KOPT-K1 (cell line): Measurements from ENCODE around the gene CCNL1.

Source experiments
- H3K27ac ChIP-seq: fragments of 200-600 bp; sonication (generic); 2 replicates; pipeline ENCODE4 v1.5.1; 2016; ENCODE audit warnings: antibody characterized with exemption, mild to moderate bottlenecking, low read depth, low read length; ENCODE audit not compliant: poor library complexity, severe bottlenecking
- H3K36me3 ChIP-seq: fragments of 200-600 bp; sonication (generic); 2 replicates; pipeline ENCODE4 v1.5.1; 2017; ENCODE audit warnings: antibody characterized with exemption, mild to moderate bottlenecking, low read length, moderate library complexity; ENCODE audit not compliant: insufficient read depth
- H3K9me3 ChIP-seq: fragments of 200-600 bp; sonication (generic); 2 replicates; pipeline ENCODE4 v1.5.1; 2017; ENCODE audit warnings: antibody characterized with exemption, low read length, mild to moderate bottlenecking; ENCODE audit not compliant: insufficient read depth, poor library complexity, severe bottlenecking

Gene CCNL1

DNA sequence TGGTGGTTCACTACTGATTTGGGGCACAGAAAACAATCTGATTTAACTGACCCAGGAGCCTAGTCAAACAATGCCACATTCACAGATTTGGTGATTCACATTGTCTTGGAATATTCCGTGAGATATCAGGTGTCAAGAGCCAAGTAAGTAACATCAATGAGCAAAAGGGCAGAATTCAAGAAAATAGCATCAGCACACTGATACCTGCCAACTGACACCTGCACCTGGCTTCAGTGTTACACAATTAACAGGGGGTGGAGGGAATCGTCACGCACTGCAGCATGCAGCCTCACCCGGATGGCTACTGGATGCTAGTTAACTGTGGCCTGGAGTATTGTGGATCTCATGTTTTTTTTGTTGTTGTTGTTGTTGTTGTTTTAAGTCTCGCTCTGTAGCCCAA, 17.6 kb downstream of the CCNL1 start:
- Histone ChIP-seq H3K9me3 (no peaks in the 10 kb centered on the region), H3K27ac (no peak overlapping the region), H3K36me3 (peaks cover 57% of the 10 kb centered on the region)

- H3K9me3 ChIP-seq, result no peaks in the 10 kb centered on the region
- peaks cover 34% of the 10 kb centered on the region for H3K36me3 ChIP-seq
- H3K27ac ChIP-seq, result no peak overlapping the region
These were observed 19.9 kb downstream of the CCNL1 start for GRCh38 chr3:157139938-157140534.

GRCh38 chr3:157136647-157137387, 23.1 kb downstream of the CCNL1 start:
- no peaks in the 10 kb centered on the region for H3K9me3 ChIP-seq
- 0 out of 2 replicates have a peak, but pooled peaks cover 6% of the 10 kb centered on the region for H3K36me3 ChIP-seq
- H3K27ac ChIP-seq, result peak overlapping the region; percentile 83

- H3K27ac ChIP-seq, result peak overlapping the region; percentile 83
- no peaks in the 10 kb centered on the region for H3K36me3 ChIP-seq
- no peaks in the 10 kb centered on the region for H3K9me3 ChIP-seq
These were observed 24.1 kb downstream of the CCNL1 start for GRCh38 chr3:157135671-157136396.

- no peaks in the 10 kb centered on the region for H3K36me3 ChIP-seq
- H3K9me3 ChIP-seq, result no peaks in the 10 kb centered on the region
- H3K27ac ChIP-seq, result peak overlapping the region; percentile 83
These were observed 25.2 kb downstream of the CCNL1 start for GRCh38 chr3:157134620-157135191.

GRCh38 chr3:157133434-157134320, 26.3 kb downstream of the CCNL1 start:
- Histone ChIP-seq H3K9me3 (no peaks in the 10 kb centered on the region), H3K27ac (peak overlapping the region; percentile 83), H3K36me3 (no peaks in the 10 kb centered on the region)

GRCh38 chr3:157132936-157133335, 27.0 kb downstream of the CCNL1 start:
- H3K36me3 ChIP-seq, result no peaks in the 10 kb centered on the region
- H3K9me3 ChIP-seq, result no peaks in the 10 kb centered on the region
- peak overlapping the region; percentile 83 for H3K27ac ChIP-seq

GRCh38 chr3:157132341-157132740, 27.6 kb downstream of the CCNL1 start:
- peak overlapping the region; percentile 3 for H3K27ac ChIP-seq
- no peaks in the 10 kb centered on the region for H3K36me3 ChIP-seq
- no peaks in the 10 kb centered on the region for H3K9me3 ChIP-seq

DNA sequence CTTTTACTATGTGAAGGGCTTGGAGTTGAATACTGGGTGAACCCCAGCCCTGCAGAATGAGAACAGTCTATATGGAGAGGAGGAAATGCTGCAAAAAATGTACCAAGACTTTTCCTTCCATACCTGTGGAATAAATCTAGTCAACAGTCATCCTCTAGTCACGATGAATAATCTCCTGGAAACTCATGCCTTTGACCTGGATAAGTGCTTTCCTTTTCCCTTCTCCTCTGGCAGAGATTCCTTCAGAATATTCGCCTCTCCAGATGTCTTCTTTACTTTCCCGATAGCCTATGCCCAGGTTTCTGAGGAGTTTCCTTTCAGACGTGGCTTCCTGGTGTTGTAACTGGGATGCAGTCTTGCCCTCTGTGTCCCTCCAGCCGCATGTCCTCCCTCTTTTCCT, 28.1 kb downstream of the CCNL1 start:
- Histone ChIP-seq H3K27ac (peak overlapping the region; percentile 3), H3K36me3 (no peaks in the 10 kb centered on the region), H3K9me3 (no peaks in the 10 kb centered on the region)

DNA sequence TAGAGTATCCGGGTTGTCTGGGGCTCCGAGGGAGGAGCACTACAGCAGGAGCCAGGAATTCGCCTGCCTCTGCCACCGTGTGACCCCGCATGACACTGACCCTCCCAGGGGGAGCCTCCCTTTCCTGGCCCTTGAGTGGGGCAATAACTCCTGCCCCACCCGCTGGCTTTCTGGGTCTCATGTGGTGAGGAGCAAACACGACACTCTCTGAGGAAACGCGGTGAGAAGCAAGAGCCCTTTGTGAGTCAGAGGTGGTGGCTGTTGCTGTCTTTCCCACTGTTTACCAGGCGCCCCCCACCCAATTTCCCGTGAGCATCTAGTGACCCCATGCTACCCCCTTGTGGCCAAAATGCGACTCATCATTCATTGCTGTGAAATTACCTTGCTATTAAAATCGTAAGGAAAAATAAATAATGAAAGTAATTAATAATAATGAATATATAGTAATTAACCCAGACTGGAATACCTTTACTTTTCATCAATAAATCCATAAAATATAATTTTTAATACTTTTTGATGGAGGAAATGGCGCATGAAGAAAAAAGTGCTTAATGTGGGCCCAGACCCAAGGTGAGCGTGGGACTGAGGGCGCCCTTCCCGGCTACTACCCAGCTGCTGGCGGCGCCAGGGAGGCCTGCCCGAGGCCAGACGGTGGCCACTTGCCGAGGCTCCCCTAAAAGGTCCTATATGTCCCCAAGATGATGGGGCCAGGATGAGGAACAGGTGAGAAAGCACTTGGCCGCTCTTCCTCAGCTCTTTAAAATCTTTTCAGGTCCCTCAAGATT, 29.3 kb downstream of the CCNL1 start:
- Histone ChIP-seq H3K27ac (peak overlapping the region; percentile 89), H3K9me3 (no peaks in the 10 kb centered on the region), H3K36me3 (no peaks in the 10 kb centered on the region)

DNA sequence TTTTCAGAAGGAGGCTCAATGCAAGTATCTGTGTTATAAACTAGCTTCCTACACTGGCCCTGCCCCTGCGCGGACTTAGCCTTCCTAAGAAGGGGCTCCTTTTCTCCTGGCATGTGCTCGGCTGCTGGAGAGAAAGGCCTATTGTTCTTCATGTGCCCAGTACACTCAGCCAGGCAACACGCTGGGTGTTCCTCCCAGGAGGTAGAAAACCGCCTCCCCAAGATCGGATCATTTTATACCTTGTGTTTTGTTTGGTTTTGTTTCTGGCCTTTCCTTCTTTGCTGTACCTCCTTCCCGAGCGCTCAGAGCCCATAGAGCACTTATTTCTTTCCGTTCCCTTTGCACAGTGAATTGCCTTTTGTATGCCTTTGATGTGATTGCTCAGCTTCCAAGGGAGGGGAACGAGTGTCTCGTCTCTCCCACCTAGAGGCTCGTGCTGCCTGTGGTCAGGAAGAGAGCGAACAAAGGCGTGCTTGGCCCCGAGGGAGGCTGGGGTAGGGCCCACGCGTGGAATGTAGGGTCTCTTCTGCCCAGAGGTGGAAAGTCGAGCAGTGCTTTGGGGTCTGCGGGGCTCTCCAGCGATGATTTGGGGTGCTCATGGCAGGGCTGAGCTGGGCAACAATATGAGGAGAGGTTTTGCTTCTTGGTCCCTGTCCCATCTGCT, 30.0 kb downstream of the CCNL1 start:
- Histone ChIP-seq H3K9me3 (no peaks in the 10 kb centered on the region), H3K27ac (peak overlapping the region; percentile 89), H3K36me3 (no peaks in the 10 kb centered on the region)

- H3K36me3 ChIP-seq, result no peaks in the 10 kb centered on the region
- peak overlapping the region; percentile 89 for H3K27ac ChIP-seq
- H3K9me3 ChIP-seq, result no peaks in the 10 kb centered on the region
These were observed 30.9 kb downstream of the CCNL1 start for GRCh38 chr3:157128771-157129681.
